GM18519 (cell line): ENCODE data around the gene PDXDC1.
"Not testable (repeated sequence)": the region's sequence is repeated elsewhere in the genome, so short reads cannot be mapped to it uniquely, and the experiment has no call there.

ENCODE experiments used
- ATAC-seq: cut with Tn5 transposase; IDR thresholded peaks from one replicate; pipeline ENCODE4 v1.9.1; 2021; ENCODE audit warnings: mild to moderate bottlenecking, moderate library complexity; ENCODE audit not compliant: unreplicated experiment, low FRiP score

PDXDC1 gene

GRCh38 chr16:14971621-14972228, 3.1 kb upstream of the PDXDC1 start:
- not testable (repeated sequence) for ATAC-seq

- ATAC-seq, result not testable (repeated sequence)
These were observed 972 bp upstream of the PDXDC1 start for GRCh38 chr16:14973785-14974322.

GRCh38 chr16:14974331-14974655, 533 bp upstream of the PDXDC1 start:
- ATAC-seq, result not testable (repeated sequence)

- not testable (repeated sequence) for ATAC-seq
These were observed 780 bp downstream of the PDXDC1 start for GRCh38 chr16:14975418-14976194.

- not testable (repeated sequence) for ATAC-seq
These were observed 2.3 kb downstream of the PDXDC1 start for GRCh38 chr16:14976971-14977736.

- ATAC-seq, result not testable (repeated sequence)
These were observed 3.5 kb downstream of the PDXDC1 start for GRCh38 chr16:14978281-14978680.

- ATAC-seq, result not testable (repeated sequence)
These were observed 4.1 kb downstream of the PDXDC1 start for GRCh38 chr16:14978908-14979307.

GRCh38 chr16:14981234-14981633, 6.4 kb downstream of the PDXDC1 start:
- ATAC-seq, result not testable (repeated sequence)

- not testable (repeated sequence) for ATAC-seq
These were observed 7.7 kb downstream of the PDXDC1 start for GRCh38 chr16:14982521-14982920.

- ATAC-seq, result not testable (repeated sequence)
These were observed 13.3 kb downstream of the PDXDC1 start for GRCh38 chr16:14988092-14988491.

GRCh38 chr16:14988661-14989191, 13.9 kb downstream of the PDXDC1 start:
- ATAC-seq, result not testable (repeated sequence)

GRCh38 chr16:14989291-14990281, 14.8 kb downstream of the PDXDC1 start:
- not testable (repeated sequence) for ATAC-seq

GRCh38 chr16:14993277-14994151, 18.7 kb downstream of the PDXDC1 start:
- not testable (repeated sequence) for ATAC-seq

GRCh38 chr16:14996702-14997101, 21.9 kb downstream of the PDXDC1 start:
- not testable (repeated sequence) for ATAC-seq

GRCh38 chr16:14998300-14998699, 23.5 kb downstream of the PDXDC1 start:
- not testable (repeated sequence) for ATAC-seq

GRCh38 chr16:14999845-15000244, 25.0 kb downstream of the PDXDC1 start:
- ATAC-seq, result not testable (repeated sequence)

- not testable (repeated sequence) for ATAC-seq
These were observed 27.6 kb downstream of the PDXDC1 start for GRCh38 chr16:15002448-15002847.

- ATAC-seq, result not testable (repeated sequence)
These were observed 30.7 kb downstream of the PDXDC1 start for GRCh38 chr16:15005357-15006132.
